ENCODE measurements around the gene ASMTL. TPM values are rescaled to one million over a fixed set of nuclear protein-coding genes. Genes with fewer than 3 reads are reported as not detected.

Gene ASMTL
- polyA plus RNA-seq, 1 donor (not counting 4 experiments of a cell fraction or from before 2014, with no cell fraction given), result 13.8 TPM

- H3K79me2 ChIP-seq (ENCODE audit: control insufficient read depth, insufficient read depth, low read length), result no peaks in the 10 kb centered on the region
- DNase-seq (ENCODE audit: low read depth, low spot score), result no peak
- no peak overlapping the region for H2AFZ ChIP-seq (ENCODE audit: control insufficient read depth, low read length)
- H3K9ac ChIP-seq (ENCODE audit: control insufficient read depth, extremely low read depth, insufficient read depth, low read length), result no peak overlapping the region
- dilution Hi-C loops (cut with MboI; ENCODE audit: extremely low pct_ligation_motif_present, low sequenced_read_pairs), result no loop called here
- no peak overlapping the region for H3K27ac ChIP-seq (ENCODE audit: control insufficient read depth, insufficient read depth, low read length)
- H3K4me3 ChIP-seq (ENCODE audit: control insufficient read depth in 2 of 3, extremely low read depth in 1 of 3, insufficient read depth in 2 of 3, low read depth in 1 of 3, low read length in 3 of 3), result no peak overlapping the region
- H4K20me1 ChIP-seq (ENCODE audit: control insufficient read depth, extremely low read depth, insufficient read depth, low read length), result no peaks in the 10 kb centered on the region
- peaks cover 14 to 20% of the 10 kb centered on the region in 2 experiments for H3K36me3 ChIP-seq (ENCODE audit: control insufficient read depth in 2 of 2, extremely low read depth in 1 of 2, insufficient read depth in 2 of 2, low read length in 2 of 2)
- no peak overlapping the region for H3K4me2 ChIP-seq (ENCODE audit: control insufficient read depth, extremely low read depth, insufficient read depth, low read depth, low read length)
- FAIRE-seq, result no peak
- H3K9me1 ChIP-seq (ENCODE audit: control insufficient read depth, extremely low read depth, insufficient read depth, low read length), result no peaks in the 10 kb centered on the region
- no peaks in the 10 kb centered on the region for H3K27me3 ChIP-seq (ENCODE audit: control insufficient read depth, extremely low read depth, insufficient read depth, low read length)
- H3K4me1 ChIP-seq (ENCODE audit: control insufficient read depth, extremely low read depth, insufficient read depth, low read length), result no peaks in the 10 kb centered on the region
- TF ChIP-seq, protein P1, sequence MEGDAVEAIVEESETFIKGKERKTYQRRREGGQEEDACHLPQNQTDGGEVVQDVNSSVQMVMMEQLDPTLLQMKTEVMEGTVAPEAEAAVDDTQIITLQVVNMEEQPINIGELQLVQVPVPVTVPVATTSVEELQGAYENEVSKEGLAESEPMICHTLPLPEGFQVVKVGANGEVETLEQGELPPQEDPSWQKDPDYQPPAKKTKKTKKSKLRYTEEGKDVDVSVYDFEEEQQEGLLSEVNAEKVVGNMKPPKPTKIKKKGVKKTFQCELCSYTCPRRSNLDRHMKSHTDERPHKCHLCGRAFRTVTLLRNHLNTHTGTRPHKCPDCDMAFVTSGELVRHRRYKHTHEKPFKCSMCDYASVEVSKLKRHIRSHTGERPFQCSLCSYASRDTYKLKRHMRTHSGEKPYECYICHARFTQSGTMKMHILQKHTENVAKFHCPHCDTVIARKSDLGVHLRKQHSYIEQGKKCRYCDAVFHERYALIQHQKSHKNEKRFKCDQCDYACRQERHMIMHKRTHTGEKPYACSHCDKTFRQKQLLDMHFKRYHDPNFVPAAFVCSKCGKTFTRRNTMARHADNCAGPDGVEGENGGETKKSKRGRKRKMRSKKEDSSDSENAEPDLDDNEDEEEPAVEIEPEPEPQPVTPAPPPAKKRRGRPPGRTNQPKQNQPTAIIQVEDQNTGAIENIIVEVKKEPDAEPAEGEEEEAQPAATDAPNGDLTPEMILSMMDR (optimal IDR thresholded peaks at IDR 0.05 in 1 of 3, IDR thresholded peaks at IDR 0.05 in 1 of 3, conservative IDR thresholded peaks at IDR 0.05 in 1 of 3; ENCODE audit: extremely low read depth in 1 of 3, insufficient read depth in 2 of 3, low read length in 3 of 3), result no peak
- no peak for TF ChIP-seq EZH2 (IDR thresholded peaks at IDR 0.05; ENCODE audit: low read length)
- peaks cover 2% of the 10 kb centered on the region for H3K9me3 ChIP-seq (ENCODE audit: control insufficient read depth, low read depth, low read length)
Observed at GRCh38 chrX:1416327-1416784, 36.4 kb downstream of the ASMTL start.

GRCh38 chrX:1412551-1413161 is 40.1 kb downstream of the ASMTL start:
- H3K36me3 ChIP-seq (ENCODE audit: control insufficient read depth in 2 of 2, extremely low read depth in 1 of 2, insufficient read depth in 2 of 2, low read length in 2 of 2), result peaks cover 17 to 19% of the 10 kb centered on the region in 2 experiments

More at GRCh38 chrX:1412551-1413161, 40.1 kb downstream of the ASMTL start:
- Histone ChIP-seq H3K79me2 (ENCODE audit: control insufficient read depth, insufficient read depth, low read length) (no peaks in the 10 kb centered on the region), H3K9ac (ENCODE audit: control insufficient read depth, extremely low read depth, insufficient read depth, low read length) (no peak overlapping the region), H3K9me3 (ENCODE audit: control insufficient read depth, low read depth, low read length) (no peaks in the 10 kb centered on the region), H3K4me3 (ENCODE audit: control insufficient read depth in 2 of 3, extremely low read depth in 1 of 3, insufficient read depth in 2 of 3, low read depth in 1 of 3, low read length in 3 of 3) (no peak overlapping the region), H3K27ac (ENCODE audit: control insufficient read depth, insufficient read depth, low read length) (no peak overlapping the region), H2AFZ (ENCODE audit: control insufficient read depth, low read length) (no peak overlapping the region), H3K4me2 (ENCODE audit: control insufficient read depth, extremely low read depth, insufficient read depth, low read depth, low read length) (no peak overlapping the region), H3K9me1 (ENCODE audit: control insufficient read depth, extremely low read depth, insufficient read depth, low read length) (no peaks in the 10 kb centered on the region), H3K27me3 (ENCODE audit: control insufficient read depth, extremely low read depth, insufficient read depth, low read length) (no peaks in the 10 kb centered on the region), H3K4me1 (ENCODE audit: control insufficient read depth, extremely low read depth, insufficient read depth, low read length) (no peaks in the 10 kb centered on the region), H4K20me1 (ENCODE audit: control insufficient read depth, extremely low read depth, insufficient read depth, low read length) (no peaks in the 10 kb centered on the region)
- no peak for FAIRE-seq
- dilution Hi-C loops (cut with MboI; ENCODE audit: extremely low pct_ligation_motif_present, low sequenced_read_pairs), result no loop called here
- TF ChIP-seq, protein P1 (optimal IDR thresholded peaks at IDR 0.05 in 1 of 3, IDR thresholded peaks at IDR 0.05 in 1 of 3, conservative IDR thresholded peaks at IDR 0.05 in 1 of 3; ENCODE audit: extremely low read depth in 1 of 3, insufficient read depth in 2 of 3, low read length in 3 of 3), result no peak
- no peak for TF ChIP-seq EZH2 (IDR thresholded peaks at IDR 0.05; ENCODE audit: low read length)
- no peak for DNase-seq (ENCODE audit: low read depth, low spot score)
